Stimulated activated CD4-positive, alpha-beta T cell treated with anti-CD3 and anti-CD28 coated beads, Interleukin-15, amount 100 ng/mL, for 48 hours (primary cell): ENCODE data around the gene CABP1.

Source experiments
- DNase-seq, 2 donors: peaks; one replicate each; pipeline ENCODE4 v3.0.0-alpha.2; 2020; ENCODE audit warnings: low read depth in 2 of 2

CABP1 gene

GRCh38 chr12:120630104-120630892 is 10.1 kb upstream of the CABP1 start:
- no peak for DNase-seq

- no peak for DNase-seq
These were observed 9.3 kb upstream of the CABP1 start for GRCh38 chr12:120631097-120631496.

GRCh38 chr12:120640861-120641833 is 721 bp downstream of the CABP1 start:
- DNase-seq = peak; percentile 19 to 30

- no peak for DNase-seq
These were observed 1.7 kb downstream of the CABP1 start for GRCh38 chr12:120642121-120642520.

GRCh38 chr12:120642826-120643225 is 2.4 kb downstream of the CABP1 start:
- no peak for DNase-seq

- DNase-seq = no peak
These were observed 3.1 kb downstream of the CABP1 start for GRCh38 chr12:120643574-120643973.

GRCh38 chr12:120646044-120646443 is 5.6 kb downstream of the CABP1 start:
- no peak for DNase-seq

- DNase-seq = no peak
These were observed 6.9 kb downstream of the CABP1 start for GRCh38 chr12:120647375-120647755.

- DNase-seq = no peak
These were observed 9.2 kb downstream of the CABP1 start for GRCh38 chr12:120649442-120650232.

GRCh38 chr12:120650233-120650690 is 9.8 kb downstream of the CABP1 start:
- no peak for DNase-seq

GRCh38 chr12:120651821-120652220 is 11.4 kb downstream of the CABP1 start:
- DNase-seq = no peak

GRCh38 chr12:120652656-120653435 is 12.4 kb downstream of the CABP1 start:
- no peak for DNase-seq

- no peak for DNase-seq
These were observed 13.2 kb downstream of the CABP1 start for GRCh38 chr12:120653611-120654010.

GRCh38 chr12:120654656-120655055 is 14.2 kb downstream of the CABP1 start:
- DNase-seq = no peak

GRCh38 chr12:120656008-120656407 is 15.6 kb downstream of the CABP1 start:
- DNase-seq = no peak

GRCh38 chr12:120658286-120659150 is 18.1 kb downstream of the CABP1 start:
- DNase-seq = no peak

- DNase-seq = no peak
These were observed 18.7 kb downstream of the CABP1 start for GRCh38 chr12:120659151-120659525.

GRCh38 chr12:120661432-120661831 is 21.0 kb downstream of the CABP1 start:
- DNase-seq = no peak

GRCh38 chr12:120662879-120663278 is 22.5 kb downstream of the CABP1 start:
- DNase-seq = no peak

GRCh38 chr12:120663741-120664140 is 23.3 kb downstream of the CABP1 start:
- DNase-seq = no peak
